Amniotic stem cell (primary cell): ENCODE results near the gene IL12RB2.
"Not testable (repeated sequence)": the region's sequence is repeated elsewhere in the genome, so short reads cannot be mapped to it uniquely, and the experiment has no call there.

ENCODE experiments used
- DNase-seq: peaks from one replicate; lab custom pipeline; 2025; lab: John Stamatoyannopoulos, UW

Gene IL12RB2

DNA sequence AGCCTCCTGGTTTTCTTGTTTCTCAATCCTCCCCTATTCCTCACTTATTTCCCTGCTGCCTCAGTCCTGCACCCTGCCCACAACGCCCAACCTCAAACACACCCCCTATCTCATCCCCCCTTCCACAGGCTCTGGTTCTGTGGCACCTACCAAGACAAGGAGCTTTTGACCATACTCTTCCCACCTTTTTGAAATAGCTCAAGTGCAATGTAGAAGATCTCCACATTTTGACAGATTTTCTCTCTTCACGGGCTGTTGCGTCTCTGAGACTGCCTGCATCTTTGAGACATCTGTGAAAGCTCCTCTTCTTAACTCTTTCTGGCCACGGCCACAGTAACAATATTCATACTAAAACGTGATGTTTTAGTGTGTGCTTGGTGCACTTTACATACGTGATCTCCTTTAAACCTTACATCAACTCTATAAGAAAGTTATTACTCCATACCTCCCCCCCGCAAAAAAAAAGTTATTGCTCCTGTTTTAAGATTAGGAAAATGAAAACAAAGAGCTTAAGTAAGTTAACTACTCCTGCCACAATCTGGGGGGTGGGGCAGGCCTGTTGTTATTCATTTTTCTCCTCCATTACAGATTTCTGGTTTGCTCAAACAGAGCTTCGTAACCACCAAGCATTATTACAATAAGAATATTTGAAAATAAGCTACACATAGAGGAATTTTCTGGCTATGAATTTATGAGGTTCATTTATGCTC is 124.4 kb downstream of the IL12RB2 start:
- no peak for DNase-seq

DNA sequence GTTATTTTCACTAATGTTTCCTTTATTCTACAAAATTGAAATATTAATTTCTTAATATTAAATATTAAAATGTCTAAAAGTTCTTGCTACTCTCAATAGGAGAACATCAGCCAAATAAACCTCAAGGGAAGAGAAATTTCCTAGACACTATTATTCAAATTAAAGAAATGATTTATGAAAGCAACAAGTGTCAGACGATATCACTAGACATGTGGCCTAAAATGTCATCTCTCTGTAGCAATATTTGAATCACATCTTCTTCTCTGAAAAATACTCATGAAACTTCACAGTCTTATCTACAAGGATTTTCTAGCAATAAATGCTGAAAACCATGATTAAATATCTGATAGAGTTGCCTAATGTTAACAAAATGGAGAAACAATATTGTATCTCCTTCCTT is 125.1 kb downstream of the IL12RB2 start:
- no peak for DNase-seq

DNA sequence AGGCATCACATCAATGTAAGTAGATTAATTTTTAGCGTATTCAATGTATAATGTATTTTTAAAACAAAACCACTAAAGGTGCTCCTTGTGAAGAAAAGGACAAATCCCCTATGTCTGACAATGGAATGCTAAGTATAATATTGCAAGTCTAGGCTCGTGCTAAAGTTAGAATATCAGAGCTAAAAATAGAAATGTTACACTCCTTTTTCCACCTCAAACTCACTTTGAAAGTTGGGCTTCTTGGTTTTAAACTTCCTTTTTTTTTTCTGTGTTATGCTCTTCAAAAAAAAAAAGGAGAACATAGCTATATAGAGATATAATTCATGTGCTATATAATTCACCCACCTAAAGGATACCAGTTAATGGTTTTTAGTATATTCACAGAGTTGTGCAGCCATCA is 126.2 kb downstream of the IL12RB2 start:
- no peak for DNase-seq

DNA sequence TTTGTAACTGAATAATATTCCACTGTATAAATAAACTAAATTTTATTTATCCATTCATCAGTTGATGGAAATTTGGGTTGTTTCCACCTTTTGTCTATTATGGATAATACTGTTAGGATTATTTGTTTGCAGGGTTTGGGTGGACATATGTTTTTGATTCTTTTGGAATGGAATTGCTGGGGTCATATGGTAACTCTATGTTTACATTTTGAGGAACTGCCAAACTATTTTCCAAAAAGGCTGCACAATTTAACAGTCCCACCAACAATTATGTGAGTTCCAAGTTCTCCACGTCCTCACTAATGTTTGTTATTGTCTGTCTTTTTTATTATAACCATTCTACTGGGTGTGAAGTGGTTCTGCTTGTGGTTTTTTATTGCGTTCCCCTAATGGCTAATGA is 126.8 kb downstream of the IL12RB2 start:
- DNase-seq = no peak

DNA sequence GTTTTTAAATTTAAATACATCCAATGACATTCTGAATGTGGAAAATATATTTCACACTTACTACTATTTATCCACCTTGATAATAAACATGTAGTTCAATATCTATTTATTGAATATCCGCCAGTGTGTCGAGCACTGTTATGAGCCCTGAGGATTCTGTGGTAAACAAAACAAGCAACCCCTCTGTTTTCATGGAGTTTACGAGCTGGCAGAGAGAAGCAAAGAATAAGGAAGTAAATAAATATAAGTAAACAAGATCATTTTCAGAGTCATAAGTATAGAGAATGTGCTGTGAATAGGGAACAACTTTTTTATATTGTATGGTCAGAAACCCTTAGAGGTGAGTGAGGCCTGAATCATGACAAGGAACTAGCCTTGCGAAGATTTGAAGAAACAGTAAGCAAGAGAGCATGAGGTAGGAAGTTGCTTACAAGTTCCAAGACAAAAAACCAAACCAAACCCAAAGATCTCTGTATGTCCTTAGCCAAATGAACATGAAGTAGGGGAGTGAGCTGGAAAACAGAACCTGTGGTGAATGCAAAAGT is 128.9 kb downstream of the IL12RB2 start:
- no peak for DNase-seq

DNA sequence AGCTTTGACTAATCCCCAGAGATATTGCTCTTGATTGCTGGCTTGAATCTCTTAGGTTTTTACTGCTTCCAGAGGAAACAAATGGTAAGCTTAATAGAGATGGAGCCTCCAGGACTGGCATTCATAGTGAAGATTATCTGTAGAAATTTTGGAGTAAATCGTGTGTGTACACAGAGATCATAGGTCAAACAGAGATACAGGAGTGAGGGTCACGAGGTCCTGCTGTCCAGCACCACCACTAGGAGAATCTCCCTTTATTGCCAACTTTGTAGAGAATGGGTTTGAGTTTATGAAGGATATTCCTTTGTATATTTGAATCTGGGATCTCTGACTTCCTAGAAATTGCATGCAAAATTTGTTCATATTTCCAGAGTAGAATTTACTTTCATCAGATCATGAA is 130.3 kb downstream of the IL12RB2 start:
- no peak for DNase-seq

DNA sequence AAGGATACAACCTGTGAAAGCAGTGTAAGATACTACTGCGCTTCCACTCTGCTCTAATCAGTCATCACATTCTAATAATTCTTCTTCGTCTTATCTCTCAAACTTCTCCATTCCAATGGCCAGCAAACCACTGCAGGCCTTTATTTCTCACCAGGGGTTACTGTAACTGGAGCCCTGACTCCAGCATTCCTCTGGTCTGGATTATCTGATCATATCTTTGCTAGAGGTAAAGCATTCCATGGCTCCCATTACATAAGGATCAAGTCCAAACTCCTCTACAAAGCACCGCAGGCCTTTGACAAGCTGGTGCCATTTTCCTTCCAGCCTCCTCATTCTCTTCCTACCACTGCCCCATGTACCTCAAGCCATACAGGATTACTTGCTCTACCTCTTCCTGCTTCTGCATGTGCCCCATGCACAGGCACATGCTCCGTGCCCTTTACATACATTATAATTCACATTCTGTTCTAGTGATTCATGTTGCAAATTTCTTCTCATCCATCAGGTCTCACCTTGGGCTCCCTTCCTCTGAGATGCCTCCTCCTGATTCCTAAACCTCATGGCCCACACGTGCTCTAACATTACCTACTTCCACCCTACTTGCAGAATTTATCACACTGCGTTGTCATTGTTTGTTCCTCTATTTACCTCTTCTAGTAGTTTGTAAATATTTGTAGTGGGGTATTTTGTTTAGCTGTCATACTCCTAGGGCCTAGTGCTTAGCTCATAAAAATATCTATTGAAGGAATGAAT is 131.8 kb downstream of the IL12RB2 start:
- DNase-seq = no peak

DNA sequence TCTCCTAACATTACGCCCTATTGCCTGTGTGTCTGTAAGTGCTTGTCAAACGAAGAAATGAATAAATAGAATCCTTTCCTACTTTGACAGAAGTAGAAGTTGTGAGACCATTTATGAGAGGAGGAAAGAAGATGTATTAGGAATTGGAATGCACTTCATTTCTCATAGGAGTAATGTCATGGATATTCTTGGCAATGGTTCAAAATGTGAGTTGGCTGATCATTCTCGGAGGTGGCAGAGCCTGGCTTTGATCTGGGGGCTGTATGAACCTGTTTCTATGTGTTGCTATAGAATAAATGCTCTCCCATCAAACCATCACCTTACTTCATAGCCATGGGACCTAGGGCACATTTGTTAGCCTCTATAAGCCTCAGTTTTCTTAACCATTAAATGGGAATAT is 132.7 kb downstream of the IL12RB2 start:
- DNase-seq = no peak

DNA sequence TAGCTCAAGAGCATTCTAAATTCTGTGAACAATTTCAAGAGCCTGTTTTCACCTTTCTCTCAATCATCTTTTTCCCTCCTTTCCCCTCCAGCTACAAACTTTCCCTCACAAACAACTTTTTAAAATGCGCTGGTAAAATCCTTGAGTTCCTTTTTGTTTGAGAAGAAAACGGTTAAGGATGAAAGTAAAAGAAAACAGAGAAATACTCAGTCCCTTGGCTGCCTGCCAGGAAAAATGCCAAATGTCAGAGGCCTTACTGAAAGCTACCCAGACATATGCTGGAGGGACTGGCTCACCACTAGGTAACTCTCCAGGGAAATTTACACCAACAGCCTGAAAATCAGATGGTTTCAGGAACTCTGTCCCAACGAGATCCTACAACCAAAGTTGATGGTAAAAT is 133.5 kb downstream of the IL12RB2 start:
- DNase-seq = no peak

DNA sequence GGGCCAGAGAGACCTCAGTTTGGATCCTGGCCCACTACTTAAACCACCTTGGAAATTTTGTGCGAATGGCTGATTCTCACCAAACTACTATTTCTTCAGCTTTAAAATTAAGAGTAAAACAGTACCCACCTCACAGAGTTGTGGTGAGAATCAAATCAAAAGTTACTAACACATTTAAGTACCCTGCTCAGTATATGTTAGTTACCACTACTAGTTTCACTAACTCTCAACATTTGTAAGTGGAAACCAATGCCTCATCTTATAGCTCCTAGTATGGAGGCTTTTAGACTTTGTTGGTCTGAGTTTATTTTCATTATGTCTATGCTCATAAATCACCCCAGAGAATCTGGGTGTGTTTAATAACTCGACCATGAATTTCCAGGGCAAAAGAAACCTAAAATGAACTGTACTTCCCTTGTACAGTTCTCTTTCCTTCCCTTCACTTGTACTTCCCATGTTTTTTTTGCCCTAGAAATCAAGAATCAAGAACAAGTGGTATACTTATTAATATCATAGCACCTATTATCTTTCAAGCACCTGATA is 134.1 kb downstream of the IL12RB2 start:
- no peak for DNase-seq

DNA sequence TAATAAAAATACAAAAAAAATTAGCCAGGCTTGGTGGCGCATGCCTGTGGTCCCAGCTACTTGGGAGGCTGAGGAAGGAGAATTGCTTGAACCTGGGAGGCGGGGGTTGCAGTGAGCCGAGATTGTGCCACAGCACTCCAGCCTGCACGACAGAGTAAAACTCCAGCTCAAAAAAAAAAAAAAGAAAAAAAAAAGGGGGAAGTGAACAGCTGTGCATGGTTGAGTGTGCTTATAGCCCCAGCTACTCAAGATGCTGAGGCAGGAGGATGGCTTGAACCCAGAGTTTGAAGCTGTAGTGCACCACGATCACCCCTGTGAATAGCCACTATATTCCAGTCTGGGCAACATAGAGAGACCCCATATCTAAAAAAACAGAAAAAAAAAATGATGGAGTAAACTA is 138.3 kb downstream of the IL12RB2 start:
- not testable (repeated sequence) for DNase-seq
